ENCODE measurements around the gene FZR1.
"Not testable (repeated sequence)": the region's sequence is repeated elsewhere in the genome, so short reads cannot be mapped to it uniquely, and the experiment has no call there.

The FZR1 gene

DNA sequence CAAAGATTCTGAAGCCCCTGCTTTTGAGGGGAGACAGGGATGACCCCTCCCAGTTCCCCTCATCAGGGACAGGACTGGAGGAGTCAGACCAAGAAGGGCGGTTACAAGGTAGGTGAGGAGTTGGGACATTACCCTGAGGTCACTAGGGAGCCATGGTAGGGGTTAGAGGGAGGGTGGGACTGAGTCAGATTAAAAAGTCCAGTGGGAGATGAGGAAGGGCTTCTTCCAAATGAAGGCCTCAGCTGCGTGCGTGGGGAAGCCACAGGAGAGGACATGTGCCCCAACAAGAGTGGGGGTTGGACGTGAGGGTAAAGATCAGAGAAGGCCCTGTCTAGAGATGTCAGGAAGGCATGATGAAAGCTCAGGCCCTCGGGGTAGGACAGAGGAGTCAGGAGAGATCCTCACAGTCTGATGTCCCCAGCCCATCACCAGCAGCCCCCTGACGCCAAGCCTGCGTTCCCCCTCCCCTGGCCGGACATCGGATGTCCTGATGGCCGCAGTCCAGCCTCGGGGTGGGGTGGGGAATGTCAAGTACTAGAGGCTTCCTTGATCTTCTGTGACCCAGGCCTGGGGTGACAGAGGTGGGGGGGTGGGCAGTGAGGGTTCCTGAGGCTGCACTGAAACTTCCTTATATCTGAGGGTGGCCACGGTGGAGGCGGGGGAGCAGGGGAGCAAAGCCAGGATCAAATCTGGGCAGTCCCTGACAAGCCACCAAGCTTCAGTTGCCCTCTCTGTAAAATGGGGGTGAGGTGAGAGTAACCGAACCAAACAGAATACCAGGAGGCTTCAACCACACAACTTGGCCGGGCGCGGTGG, 57.8 kb downstream of the FZR1 start:
- Histone ChIP-seq H3K27ac (no peak overlapping the region), H3K4me3 (IDR thresholded peaks at IDR 0.05; ENCODE audit: insufficient read depth, low read depth, low read length) (no peak overlapping the region), H4K20me1 (ENCODE audit: insufficient read depth) (no peaks in the 10 kb centered on the region), H3K4me2 (no peak overlapping the region), H2AFZ (ENCODE audit: low read depth) (no peak overlapping the region), H3K4me1 (ENCODE audit: low read depth, poor library complexity, severe bottlenecking) (no peaks in the 10 kb centered on the region), H3K9ac (no peak overlapping the region), H3K36me3 (ENCODE audit: insufficient read depth) (no peaks in the 10 kb centered on the region), H3K79me2 (ENCODE audit: insufficient read depth, low read depth) (no peaks in the 10 kb centered on the region), H3K27me3 (ENCODE audit: insufficient read depth, low read depth) (no peaks in the 10 kb centered on the region)
- TF ChIP-seq, protein P1, sequence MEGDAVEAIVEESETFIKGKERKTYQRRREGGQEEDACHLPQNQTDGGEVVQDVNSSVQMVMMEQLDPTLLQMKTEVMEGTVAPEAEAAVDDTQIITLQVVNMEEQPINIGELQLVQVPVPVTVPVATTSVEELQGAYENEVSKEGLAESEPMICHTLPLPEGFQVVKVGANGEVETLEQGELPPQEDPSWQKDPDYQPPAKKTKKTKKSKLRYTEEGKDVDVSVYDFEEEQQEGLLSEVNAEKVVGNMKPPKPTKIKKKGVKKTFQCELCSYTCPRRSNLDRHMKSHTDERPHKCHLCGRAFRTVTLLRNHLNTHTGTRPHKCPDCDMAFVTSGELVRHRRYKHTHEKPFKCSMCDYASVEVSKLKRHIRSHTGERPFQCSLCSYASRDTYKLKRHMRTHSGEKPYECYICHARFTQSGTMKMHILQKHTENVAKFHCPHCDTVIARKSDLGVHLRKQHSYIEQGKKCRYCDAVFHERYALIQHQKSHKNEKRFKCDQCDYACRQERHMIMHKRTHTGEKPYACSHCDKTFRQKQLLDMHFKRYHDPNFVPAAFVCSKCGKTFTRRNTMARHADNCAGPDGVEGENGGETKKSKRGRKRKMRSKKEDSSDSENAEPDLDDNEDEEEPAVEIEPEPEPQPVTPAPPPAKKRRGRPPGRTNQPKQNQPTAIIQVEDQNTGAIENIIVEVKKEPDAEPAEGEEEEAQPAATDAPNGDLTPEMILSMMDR (conservative IDR thresholded peaks at IDR 0.05; ENCODE audit: low read depth, low read length): no peak

DNA sequence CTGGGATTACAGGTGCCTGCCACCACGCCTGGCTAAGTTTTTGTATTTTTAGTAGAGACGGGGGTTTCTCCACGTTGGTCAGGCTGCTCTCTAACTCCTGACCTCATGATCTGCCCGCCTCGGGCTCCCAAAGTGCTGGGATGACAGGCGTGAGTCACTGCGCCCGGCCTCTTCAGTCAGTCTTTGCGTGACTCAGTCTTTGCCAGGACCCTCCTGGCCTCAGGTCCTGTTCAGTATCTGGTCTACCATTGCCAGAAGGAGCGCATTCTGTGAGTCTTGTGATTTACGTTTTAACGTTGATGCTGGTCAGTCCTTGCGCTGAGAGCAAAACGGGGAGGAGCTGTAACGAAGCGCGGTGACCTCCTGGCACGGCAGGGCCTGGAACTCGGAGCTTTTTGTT, 59.0 kb downstream of the FZR1 start:
- no peaks in the 10 kb centered on the region for H3K79me2 ChIP-seq (ENCODE audit: insufficient read depth, low read depth)
- no peak overlapping the region for H3K4me2 ChIP-seq
- H3K4me1 ChIP-seq (ENCODE audit: low read depth, poor library complexity, severe bottlenecking): no peaks in the 10 kb centered on the region
- no peaks in the 10 kb centered on the region for H3K36me3 ChIP-seq (ENCODE audit: insufficient read depth)
- H3K27me3 ChIP-seq (ENCODE audit: insufficient read depth, low read depth): no peaks in the 10 kb centered on the region
- no peak overlapping the region for H3K4me3 ChIP-seq (IDR thresholded peaks at IDR 0.05; ENCODE audit: insufficient read depth, low read depth, low read length)
- H3K9ac ChIP-seq: no peak overlapping the region
- no peaks in the 10 kb centered on the region for H4K20me1 ChIP-seq (ENCODE audit: insufficient read depth)
- H3K27ac ChIP-seq: no peak overlapping the region
- TF ChIP-seq, protein P1 (conservative IDR thresholded peaks at IDR 0.05; ENCODE audit: low read depth, low read length): no peak
- no peak overlapping the region for H2AFZ ChIP-seq (ENCODE audit: low read depth)

DNA sequence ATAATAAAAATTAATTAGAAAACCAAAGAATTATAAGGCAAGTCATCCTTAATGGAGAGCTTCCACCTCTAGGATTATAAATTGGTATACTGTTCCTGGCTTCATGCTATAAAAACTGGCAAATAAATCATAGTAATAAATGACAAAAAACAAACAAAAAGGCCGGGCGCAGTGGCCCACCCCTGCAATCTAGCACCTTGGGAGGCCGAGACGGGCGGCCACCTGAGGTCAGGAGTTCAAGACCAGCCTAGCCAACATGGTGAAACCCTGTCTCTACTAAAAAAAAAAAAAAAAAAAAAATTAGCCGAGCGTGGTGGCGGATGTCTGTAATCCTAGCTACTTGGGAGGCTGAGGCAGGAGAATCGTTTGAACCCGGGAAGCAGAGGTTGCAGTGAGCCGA, 63.9 kb downstream of the FZR1 start:
- not testable (repeated sequence) for H4K20me1 ChIP-seq (ENCODE audit: insufficient read depth); H3K79me2 ChIP-seq (ENCODE audit: insufficient read depth, low read depth); H3K27ac ChIP-seq; H3K27me3 ChIP-seq (ENCODE audit: insufficient read depth, low read depth); H3K9ac ChIP-seq; H2AFZ ChIP-seq (ENCODE audit: low read depth); H3K4me1 ChIP-seq (ENCODE audit: low read depth, poor library complexity, severe bottlenecking); H3K4me2 ChIP-seq; H3K4me3 ChIP-seq (IDR thresholded peaks at IDR 0.05; ENCODE audit: insufficient read depth, low read depth, low read length); H3K36me3 ChIP-seq (ENCODE audit: insufficient read depth)

DNA sequence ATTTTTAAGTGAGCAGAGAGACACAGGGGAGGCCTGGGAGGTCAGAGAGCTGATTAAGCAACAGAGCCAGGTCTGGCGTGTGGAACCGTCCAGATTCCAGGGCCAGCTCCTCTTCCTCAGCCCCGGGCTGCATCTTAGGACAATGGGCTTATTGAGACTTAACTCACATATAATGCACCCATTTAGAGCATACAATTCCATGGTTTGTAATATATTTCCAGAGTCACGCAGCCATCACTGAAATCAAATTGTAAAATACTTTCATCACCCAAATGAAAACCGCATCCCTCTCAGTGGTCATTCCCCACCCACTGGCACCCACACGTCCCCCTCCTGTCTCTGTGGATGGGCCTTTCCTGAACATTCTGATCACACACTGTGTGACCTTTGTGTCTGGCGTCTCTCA, 64.5 kb downstream of the FZR1 start:
- H3K4me2 ChIP-seq: no peak overlapping the region
- no peak overlapping the region for H3K27ac ChIP-seq
- H3K79me2 ChIP-seq (ENCODE audit: insufficient read depth, low read depth): peaks cover 5% of the 10 kb centered on the region; the same call in 1 of the 2 replicates
- H2AFZ ChIP-seq (ENCODE audit: low read depth): no peak overlapping the region
- no peaks in the 10 kb centered on the region for H3K36me3 ChIP-seq (ENCODE audit: insufficient read depth)
- peaks cover 3% of the 10 kb centered on the region for H3K4me1 ChIP-seq (ENCODE audit: low read depth, poor library complexity, severe bottlenecking)
- H3K4me3 ChIP-seq (IDR thresholded peaks at IDR 0.05; ENCODE audit: insufficient read depth, low read depth, low read length): no peak overlapping the region
- no peaks in the 10 kb centered on the region for H3K27me3 ChIP-seq (ENCODE audit: insufficient read depth, low read depth)
- no peak overlapping the region for H3K9ac ChIP-seq
- H4K20me1 ChIP-seq (ENCODE audit: insufficient read depth): no peaks in the 10 kb centered on the region
- TF ChIP-seq, protein P1 (conservative IDR thresholded peaks at IDR 0.05; ENCODE audit: low read depth, low read length): no peak

All from KMS-11 (cell line).